GM11168 (cell line): ENCODE measurements around the gene SLC24A1.

Source experiments
- in situ Hi-C: fragments of 300-500 bp; cut with MboI; formaldehyde crosslinking; loops from one replicate; pipeline ENCODE4 v1.12.0; 2022; ENCODE audit warnings: low sequenced_read_pairs; ENCODE audit not compliant: unreplicated experiment

SLC24A1 gene

DNA sequence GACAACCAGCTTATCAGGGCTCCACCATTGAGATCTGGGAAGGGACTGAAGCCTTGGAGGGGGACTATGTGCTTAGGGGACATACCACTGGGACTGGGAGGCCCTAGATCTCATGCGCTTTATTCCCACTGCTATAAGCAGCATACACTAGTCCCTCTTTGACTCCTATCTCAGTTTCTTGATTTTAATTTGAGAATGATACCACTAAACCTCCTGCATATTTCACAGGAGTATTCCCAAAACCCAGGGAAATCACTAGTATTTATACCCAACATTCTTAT is 29.2 kb downstream of the SLC24A1 start:
- in situ Hi-C loops, result no loop called here

DNA sequence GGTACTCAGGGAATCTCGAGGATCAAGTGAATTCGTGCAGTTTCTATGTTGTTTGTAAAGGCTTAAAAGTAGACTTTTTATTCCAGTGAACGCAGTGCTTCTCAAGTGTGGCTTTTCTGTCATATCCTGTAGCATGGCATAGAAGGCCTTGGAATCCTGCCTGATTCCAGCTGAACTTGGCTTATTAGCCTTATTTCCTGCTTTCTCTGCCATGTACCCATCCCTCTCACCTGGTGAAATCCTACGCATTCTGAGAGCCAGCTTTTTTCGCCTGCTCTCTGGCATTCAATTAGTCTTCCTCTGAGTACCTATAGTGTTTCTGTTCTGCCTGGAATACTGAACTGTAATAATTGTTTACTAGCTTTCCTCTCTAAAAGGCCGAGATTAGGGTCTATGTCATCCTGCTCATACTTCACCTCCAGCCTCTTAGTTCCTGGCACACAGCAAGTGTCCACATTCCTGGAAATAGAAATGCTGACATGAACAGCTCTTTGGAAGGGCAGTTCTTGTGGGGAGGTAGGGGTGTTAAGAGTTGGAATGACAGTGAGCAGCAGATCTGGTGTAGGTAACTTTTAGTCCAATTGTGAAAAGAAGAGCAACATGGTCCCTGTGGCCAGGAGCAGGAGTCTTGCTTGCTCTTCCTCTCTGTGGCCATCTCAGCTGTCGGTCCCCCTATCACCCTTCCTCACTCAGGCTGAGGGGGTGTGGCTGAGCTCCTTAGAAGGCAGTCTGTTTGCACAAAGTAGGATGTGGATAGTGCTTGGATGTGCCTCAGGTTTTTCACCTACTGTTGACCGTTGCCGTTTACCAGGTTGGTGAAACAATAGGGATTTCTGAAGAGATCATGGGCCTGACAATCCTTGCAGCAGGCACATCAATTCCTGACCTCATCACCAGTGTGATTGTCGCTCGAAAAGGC is 30.4 kb downstream of the SLC24A1 start:
- in situ Hi-C loops, result no loop called here

DNA sequence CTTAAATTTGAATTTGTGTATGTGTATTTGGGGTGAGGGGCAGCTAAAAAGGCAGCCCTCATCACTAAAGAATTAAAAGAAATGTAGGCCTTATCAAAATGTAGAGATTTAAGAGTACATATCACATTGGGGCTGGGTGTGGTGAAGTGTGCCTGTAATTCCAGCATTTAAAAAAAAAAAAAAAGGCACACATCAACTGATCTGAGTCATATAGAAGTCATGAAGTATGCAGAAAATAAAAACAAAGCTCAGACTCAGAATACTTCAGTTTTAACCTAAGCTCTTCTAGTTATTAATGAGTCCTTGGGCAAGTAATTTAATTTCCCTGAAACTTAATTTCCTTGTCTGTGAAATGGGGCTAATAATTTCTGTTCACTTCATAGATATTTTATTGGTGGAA is 31.6 kb downstream of the SLC24A1 start:
- in situ Hi-C loops, result no loop called here

DNA sequence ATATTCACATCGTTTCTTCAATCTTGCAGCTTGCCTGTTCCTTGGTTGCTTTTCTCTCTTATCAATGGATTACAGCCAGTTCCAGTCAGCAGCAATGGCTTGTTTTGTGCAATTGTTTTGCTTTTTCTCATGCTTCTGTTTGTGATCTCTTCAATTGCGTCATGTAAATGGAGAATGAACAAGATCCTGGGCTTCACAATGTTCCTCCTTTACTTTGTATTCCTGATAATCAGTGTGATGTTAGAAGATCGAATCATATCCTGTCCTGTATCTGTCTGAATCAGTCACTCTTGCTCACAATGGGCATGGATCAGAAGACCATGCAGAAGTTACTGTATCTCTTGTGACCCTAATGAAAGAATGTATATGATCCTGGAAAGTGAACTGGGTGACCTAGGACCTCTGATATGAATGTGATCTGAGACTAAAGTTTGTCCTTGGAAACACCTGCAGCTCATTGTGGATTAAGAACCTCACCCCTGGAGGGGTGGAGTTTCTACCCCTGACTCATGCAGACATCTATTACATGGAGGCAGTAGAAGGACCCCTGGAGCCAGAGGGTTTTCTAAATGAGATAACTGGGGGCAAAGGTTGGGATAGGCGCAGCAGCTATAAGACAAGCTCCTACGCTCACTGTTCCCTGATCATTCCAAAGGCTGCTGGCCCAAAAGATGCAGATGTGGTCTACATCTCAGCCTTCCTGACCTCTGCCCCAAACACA is 32.2 kb downstream of the SLC24A1 start:
- in situ Hi-C loops, result no loop called here

DNA sequence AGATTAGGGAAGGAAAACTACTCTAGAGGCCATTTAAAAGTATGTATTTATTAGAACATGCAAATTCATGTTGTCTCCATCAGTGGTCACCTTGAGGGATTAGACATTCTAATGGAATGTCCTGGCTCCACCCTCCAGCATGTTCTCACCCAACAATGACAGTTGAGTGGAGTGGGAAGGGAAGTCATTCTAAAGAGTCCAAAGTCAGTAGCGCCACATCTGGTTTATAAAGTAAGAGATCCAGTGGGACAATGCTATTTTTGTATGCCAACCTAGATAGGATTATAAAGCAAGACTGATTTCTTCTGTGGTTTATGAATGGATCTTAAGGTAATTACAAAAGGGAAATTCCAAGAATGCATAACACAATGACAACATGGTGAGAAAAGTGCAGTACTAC is 33.3 kb downstream of the SLC24A1 start:
- in situ Hi-C loops, result no loop called here

DNA sequence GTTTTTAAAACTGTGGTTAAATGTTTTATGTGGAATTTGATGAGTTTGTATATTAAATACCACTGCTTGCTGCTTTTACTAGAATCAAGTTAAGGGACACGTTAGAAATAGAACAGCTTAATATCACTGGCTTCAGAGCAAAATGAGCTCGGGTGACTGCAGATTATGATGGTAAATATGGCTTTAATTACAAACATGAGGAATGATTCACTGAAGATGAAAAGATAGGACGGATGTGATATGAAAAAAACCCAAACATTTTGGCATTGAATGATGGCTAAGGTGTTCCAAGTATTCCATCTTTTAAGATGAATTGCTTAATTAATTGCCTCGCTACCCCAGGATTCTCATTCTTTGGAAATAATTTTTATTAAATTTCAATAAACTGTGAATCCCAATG is 33.7 kb downstream of the SLC24A1 start:
- in situ Hi-C loops, result no loop called here

DNA sequence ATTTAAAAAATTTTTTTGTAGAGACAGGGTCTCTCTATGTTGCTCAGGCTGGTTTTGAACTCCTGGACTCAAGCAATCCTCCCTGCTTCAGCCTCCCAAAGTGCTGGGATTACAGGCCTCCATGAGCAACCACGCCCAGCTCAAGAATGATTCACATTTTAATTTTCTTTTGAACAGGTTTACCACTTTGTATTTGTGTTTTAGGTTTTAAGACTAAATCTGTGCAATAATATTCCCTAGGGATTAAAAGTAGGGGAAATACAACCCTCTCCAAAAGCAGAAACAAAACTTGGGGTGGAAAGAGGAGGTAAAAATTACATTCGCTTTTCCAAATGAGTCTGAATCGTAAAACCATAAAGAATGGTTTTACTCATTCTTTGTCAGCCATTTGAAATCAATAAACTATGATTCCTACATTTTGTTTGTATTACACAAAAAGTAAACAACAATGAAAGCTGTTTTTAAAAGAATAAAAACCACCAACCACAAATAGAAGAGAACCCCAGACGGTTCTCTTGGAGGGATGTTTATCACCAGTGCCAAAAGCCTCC is 37.8 kb downstream of the SLC24A1 start:
- in situ Hi-C loops, result no loop called here

DNA sequence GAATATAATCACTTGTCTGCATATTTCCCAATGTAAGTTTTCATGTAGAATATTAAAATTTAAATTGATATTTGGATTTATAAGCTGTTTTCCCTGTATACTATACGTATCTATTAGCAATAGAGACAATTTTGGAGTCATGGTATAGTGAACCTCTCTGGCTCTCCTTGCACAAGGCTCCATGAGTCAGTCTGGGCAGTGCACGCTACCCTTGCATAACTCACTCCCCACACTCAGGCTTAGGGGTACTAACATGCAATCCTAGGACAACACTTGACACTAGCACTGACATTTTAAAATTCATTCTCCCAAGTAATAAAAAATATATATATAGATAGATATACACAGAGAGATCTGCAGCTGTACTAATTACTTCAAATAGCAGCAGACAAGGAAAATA is 39.2 kb downstream of the SLC24A1 start:
- in situ Hi-C loops, result no loop called here

DNA sequence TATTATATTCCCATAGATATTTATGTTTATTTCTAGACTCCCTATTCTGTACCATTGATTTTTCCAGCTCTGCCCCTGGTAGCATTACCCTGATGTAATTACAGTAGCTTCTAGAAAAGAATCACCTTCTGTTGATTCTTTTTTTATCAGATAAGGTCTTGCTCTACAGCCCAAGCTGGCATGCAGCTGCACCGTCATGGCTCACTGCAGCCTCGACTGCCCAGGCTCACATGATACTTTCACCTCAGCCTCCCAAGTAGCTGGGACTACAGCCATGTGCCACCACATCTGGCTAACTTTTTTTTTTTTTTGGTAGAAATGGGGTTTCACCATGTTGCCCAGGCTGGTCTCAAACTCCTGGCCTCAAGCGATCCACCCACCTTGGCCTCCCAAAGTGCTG is 41.8 kb downstream of the SLC24A1 start:
- in situ Hi-C loops, result no loop called here

DNA sequence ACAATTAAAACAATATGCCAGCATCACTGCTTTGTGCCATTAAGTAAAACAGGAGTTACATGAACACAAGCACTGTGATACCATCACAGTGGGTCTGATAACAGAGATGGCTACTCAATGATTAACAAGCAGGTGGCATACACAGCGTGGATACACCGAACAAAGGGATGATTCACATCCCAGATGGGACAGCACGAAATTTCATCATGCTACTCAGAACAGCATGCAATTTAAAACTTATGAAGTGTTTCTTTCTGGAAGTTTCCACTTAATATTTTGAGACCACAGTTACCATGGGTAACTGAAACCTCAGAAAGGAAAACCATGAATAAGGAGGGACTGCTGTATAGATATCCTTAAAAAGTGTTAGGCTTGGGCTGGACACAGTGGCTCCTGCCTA is 44.5 kb downstream of the SLC24A1 start:
- in situ Hi-C loops, result no loop called here

DNA sequence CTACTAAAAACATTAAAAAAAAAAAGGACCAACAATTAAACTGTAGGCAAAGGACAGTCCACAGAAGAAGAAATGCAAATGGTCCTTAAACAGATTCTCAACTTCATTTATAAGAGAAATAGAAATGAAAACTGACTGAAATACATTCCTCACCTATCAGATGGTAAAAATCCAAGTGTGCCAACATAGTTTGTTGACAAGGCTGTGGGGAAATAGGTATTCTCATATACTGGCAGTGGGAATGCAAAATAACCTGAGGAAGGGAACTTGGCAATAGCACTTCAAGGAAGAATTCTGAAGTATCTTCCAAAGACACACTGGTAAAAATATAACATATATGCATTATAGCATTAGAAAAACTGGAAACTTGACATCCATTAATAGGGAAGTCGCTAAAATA is 53.8 kb downstream of the SLC24A1 start:
- in situ Hi-C loops, result no loop called here

DNA sequence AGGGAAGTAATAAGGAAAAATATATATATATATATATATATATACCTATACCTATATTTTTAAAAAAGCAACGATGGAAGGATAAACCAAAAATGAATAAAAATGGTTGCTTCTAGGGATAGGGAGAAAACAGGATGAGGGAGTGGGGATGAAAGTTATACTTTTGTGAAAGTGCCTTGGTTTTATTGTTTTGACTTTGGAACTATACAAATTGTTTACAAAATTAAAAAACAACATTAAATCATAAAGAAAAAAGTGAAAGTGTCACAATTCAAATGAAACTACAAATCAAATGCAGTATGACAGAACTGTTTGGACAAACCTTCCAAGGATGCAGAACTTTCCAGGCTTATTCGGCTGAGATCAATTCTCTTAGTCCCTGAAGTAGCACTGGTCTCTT is 54.4 kb downstream of the SLC24A1 start:
- in situ Hi-C loops, result no loop called here

DNA sequence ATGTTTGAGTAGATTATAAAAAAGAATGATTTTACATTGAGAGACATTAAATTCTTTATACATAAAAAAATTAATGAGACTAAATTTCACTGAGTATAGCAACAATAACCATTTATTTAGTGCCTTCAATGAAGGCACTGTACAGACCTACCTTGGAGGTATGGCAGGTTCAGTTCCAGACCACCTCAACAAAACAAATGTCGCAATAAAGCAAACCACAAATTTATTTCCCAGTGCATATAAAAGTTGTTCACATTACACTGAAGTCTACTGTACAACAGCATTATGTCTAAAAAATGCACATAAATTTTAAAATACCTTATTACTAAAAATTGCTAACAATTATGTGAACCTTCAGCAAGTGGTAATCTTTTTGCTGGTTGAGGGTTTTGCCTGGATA is 58.8 kb downstream of the SLC24A1 start:
- in situ Hi-C loops, result no loop called here

DNA sequence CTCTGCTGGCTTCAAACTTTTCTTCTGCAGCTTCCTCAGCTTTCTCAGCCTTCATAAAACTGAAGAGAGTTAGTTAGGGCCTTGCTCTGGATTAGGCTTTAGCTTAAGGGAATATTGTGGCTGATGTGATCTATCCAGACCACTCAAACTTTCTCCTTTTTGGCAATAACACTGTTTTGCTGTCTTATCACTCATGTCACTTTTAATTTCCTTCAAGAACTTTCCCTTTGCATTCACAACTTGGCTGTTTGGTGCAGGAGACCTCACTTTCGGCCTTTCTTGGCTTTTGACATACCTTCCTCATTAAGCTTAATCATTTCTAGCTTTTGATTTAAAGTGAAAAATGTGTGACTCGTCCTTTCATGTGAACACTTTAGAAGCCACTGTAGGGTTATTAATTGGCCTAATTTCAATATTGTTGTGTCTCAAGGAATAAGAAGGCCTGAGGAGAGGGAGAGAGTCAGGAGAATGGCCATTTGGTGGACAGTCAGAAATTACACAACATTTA is 60.7 kb downstream of the SLC24A1 start:
- in situ Hi-C loops, result no loop called here

DNA sequence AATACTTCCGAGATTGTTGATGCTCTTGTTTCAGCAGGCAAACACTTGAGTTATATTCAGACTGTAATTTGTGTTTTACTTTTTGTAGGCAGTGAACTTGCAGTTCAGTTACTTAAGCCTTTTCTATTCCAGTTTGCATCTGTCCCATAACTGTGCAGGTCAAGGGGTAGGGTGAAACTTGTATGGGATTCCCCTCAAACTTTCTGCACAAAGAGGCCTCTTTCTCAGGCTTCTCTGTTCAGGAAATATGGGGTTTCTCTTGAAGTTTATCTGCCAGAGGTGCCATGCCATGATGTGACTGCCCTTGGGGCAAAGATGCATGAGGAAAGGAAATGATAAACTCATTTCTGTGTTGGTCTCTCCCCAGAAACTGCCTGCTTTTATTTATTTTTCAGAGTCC is 66.7 kb downstream of the SLC24A1 start:
- in situ Hi-C loops, result no loop called here

DNA sequence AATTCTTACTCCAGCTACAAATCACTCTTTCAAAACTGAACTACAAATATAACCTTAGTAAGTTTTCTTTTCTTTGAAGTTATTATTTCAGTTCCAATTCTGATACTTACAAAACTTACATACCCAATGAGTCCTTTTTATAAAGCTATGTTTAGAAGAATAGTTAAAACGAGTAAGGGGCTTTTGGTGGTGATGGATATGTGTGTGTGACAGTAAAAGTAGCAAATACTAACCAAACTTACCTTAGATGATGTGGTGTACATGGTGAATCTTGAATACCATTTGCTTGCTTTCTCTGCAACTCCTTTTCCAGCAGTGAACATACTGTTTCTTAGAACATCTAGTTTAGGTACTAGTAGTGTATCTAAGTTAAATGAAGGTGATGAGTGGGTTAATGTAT is 68.4 kb downstream of the SLC24A1 start:
- in situ Hi-C loops, result no loop called here

DNA sequence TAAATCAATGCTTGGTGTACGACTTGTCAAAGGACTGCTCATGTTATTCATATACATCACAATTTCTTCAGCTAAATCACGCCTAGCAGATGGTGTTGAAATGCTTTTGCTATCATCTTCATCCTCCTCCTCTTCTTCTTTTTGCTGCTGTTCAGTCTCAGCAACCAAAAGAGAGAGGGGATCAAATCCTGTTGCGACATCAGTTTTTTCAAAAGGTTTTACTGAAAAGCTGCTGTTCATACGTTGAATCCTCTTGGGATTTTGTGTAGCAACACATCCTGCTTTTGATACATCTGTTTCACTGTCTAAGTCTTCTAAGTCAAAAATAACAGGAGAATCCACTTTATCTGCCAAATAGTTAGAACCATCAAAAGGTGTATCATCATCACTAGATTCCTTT is 69.0 kb downstream of the SLC24A1 start:
- in situ Hi-C loops, result no loop called here

DNA sequence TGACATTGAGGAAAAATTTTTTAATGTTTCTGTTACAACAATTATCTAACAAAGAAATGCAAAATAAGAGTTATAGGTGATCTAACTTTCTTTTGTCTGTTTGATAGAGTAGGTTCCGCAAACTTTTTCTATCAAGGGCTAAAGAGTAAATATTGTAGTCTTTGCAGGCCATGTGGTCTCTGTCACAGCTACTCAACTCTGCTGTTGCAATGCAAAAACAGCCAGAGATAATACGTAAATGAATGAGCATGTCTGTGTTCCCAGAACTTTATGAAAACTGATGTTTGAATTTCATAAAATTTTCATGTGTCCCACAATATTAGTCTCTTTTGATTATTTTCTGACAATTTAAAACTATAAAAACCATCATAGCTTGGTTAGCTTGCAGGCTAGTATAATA is 73.3 kb downstream of the SLC24A1 start:
- in situ Hi-C loops, result no loop called here
